Midbrain (tissue), 1 donor: ENCODE measurements around the gene CD84.
A peak's percentile ranks its signal among the peaks of the same experiment; 100 is the strongest.
"Not testable (repeated sequence)": the region's sequence is repeated elsewhere in the genome, so short reads cannot be mapped to it uniquely, and the experiment has no call there.

Experiments used
- DNase-seq: peaks from one replicate; lab custom pipeline; 2025; lab: John Stamatoyannopoulos, UW

The CD84 gene

DNA sequence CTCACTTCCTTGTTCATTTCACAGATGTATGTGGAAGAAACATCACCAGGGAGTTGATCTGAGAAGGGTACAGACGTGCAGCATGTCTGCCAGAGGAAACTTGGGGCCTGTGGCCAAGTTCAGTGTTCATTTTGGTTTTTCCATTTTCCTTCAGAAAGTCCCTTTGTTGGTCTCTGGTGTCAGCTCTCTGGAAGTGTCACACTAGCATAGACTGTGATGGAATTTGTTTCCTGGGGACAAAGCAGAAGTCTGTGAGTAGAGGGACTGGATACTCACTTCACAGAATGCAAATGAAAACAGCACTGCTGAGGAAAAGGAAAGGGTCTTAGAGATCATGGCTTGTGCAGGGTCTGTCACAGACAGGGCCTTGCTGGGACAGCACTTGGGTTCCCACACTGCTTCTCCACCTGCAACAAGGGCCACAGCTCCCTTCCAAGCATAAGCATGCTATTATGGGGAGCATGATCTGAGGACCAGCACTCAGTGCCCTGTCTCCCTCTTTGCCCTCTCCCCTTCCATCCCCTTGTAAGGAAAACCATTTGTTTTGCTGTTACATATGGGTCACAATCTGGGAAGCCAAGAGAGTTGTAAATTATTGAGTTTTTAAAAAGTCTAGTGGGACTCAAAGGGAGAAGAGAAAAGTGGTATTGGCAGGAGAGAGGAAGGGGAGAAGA, 31.4 kb upstream of the CD84 start:
- no peak for DNase-seq

DNA sequence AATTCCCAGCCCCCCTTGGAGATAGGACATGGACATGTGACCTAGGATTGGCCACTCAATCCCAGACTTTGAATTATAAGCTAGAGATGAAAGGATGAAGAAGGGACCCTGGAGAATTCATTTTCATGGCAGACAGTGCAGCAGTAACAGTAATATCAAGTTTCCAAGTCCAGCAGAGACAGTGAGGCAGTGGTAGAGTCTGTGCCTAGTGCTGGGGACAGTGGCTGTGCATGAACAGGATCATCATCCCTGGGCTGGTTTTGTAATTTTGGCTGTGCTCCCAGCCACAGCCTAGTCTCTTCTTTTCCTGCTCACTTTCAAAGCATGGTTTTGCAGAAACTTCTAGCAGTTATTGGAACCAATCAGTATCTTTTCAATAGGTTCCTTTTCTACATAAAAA, 29.6 kb upstream of the CD84 start:
- DNase-seq, result no peak

DNA sequence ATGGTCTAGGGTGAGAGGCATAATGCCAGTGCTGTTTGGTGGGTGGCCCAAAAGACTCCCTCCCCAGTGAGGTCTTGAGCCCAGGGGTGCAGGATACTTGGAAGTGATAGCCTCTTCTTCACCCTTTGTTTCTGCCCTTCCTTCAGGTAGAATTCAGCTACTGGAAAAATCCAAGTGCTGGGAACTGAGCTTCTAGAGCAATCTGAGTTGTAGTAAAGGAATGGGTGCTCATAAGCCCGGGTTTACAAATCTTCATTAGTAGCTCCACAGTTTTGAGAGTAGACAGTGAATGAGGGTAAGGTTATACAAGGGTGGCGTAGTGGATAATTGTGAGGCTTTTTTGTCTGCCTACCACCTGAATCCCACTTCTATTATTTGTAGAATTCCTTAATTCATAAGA, 29.2 kb upstream of the CD84 start:
- no peak for DNase-seq

DNA sequence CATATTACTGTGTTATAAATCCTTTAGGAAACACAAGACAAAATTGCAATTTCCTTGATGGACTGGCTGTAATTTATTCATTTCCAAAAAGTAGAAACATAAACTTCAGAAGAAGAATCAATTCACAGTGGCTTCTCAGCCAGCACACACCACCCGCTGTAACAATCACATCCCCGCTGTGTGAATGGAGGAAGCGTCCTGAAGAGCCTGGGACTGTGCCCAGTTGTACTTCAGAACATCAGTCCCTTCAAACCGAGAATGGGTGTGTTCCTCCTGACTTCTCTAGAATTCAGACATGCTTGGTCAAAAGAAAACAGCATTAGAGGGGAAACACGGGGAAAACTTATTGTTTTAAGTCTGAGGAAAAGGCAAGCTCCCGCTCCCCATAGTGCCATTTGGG, 28.8 kb upstream of the CD84 start:
- no peak for DNase-seq

DNA sequence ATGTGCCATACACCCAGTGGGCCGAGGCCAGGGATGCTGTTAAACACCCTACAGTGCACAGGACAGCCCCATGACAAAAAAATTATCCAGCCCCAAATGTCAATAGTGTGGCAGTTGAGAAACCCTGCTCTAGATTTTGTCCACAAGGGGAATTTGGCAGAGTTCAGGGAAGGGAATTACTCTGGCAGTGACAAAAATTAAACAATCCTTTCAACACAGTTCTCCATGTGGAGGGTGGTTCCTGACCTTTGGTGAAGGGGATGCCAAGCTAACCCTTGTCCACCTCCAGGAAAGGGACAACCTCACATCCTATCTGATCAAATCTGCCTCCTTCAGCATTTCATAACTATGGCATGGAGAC, 28.4 kb upstream of the CD84 start:
- no peak for DNase-seq

DNA sequence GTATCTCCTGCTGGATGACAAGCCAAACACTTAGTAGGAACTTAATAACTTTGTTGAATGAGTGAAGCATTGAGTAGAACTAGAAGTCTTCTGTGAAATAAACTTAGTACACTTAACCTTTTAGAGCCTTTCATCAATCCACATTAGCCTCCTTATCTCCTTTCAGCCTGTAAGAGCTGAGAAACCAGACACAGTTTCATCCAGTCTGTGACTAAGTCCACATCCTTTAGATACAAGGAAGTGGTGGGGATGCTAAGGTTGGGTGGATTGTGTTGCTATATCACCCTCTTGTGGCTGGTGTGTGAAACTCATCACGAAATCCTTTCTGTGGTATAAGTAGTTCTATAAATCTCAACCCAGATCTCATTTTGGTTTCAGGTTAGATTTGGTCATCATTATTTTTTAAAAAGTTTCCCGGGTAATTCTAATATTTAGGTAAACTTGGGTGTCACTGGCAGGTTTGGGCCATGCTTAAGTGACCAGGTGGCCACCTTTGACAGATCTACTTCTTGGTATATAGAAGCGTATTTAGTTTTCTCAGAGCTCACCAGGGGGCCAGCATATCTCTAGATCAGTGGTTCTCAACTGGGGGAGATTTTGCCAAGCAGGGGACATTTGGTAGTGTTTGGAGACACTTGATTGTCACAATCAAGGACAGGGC, 27.8 kb upstream of the CD84 start:
- DNase-seq, result peak; percentile 44

DNA sequence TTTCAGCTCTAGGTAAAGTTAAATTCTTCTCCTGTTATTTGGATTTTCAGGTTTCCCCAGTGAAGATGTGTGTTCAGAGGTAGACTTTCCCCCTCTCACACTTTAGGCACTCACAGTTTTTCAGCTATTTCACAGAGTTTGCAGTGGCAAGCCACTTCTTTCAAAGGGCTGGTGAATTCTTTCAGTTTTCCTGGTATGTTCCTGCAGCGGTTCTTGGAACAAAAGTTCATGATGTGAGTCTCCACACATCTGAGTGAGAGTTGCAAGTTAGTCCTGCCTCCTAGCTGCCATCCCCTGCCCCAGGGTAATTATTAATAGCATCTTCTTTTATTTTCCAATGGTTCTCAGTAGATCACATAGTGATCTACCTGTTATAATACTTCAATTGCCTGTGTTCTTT, 27.3 kb upstream of the CD84 start:
- DNase-seq, result no peak

DNA sequence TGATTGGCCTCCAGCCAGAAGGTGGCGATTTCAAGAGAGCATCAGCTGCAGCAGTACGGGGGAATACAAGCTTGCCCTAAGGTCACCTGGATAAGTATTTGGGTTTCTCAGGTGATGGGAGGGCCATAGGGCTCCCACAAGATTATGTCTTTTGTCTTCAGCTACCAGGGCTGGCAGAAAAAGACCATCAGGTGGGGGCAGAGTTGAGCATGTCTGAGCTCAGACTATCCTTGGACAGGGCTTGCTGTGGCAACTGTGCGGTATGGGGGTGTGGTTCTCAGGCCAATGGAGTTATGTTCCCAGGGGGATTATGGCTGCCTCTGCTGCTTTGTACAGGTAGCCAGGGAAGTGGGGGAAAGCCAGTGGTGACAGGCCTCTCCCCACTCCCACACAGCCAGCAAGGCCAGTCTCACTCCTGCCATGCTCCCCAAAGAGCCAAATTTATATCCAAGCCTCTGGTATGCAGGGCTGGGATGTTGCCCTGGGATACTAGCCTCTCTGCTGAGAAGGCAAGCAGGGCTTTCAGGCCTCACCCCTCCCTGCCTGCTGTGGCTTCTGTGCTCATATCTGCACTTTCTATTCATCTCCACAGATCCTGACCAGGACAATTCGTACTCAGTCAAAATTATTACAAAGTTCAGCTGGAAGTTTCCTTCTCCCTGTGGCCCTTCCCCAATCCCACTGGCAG, 26.6 kb upstream of the CD84 start:
- DNase-seq, result no peak

DNA sequence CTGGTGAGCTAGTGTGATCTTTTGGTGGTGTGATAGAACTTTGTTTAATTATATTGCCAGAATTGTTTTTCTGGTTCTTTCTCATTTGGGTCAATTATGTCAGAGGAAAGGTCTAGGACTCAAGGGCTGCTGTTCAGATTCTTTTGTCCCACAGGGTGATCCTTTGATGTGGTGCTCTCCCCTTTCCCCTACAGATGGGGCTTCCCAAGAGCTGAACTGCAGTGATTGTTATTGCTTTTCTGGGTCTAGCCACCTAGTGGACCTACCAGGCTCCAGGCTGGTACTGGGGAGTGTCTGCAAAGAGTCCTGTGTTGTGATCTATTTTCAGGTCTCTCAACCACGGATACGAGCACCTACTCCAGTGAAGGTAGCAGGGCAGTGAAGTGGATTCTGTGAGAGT, 25.9 kb upstream of the CD84 start:
- DNase-seq, result no peak

DNA sequence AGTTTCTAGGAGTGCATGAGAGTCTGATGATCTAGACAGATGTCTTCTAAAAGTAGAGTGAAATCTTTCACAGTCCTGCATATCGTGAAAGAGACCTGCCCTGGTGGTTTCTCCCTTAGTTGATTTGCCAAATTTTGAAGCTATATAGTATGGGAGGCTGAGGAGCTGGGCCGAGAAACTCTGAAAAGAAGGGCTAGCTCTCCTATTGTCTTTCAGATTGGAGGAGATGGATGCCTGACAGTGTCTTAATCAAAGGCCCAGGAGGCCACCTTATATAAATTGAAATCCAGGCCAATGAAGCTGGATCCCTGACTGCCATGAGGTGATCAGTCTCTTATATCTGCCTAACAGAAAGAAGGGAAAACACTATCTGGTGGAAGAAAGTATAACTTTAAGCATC, 18.4 kb upstream of the CD84 start:
- no peak for DNase-seq

DNA sequence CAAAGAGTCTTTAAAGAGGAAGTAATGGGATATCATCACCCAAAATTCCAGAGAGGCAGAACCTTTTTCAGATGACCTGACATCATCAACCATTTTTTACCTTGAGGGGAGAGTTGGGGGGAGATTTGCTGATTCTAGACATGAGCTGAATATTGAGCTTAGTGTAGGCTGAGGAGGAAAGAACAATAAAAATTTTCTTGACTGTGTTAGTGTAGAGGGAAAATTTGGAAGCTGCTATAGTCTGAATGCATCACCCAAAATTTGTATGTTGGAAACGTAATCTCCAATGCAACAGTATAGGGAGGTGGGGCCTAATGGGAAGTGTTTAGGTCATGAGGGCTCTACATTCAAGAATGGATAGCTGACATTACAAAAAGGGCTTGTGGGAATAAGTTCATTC, 17.8 kb upstream of the CD84 start:
- DNase-seq, result no peak

DNA sequence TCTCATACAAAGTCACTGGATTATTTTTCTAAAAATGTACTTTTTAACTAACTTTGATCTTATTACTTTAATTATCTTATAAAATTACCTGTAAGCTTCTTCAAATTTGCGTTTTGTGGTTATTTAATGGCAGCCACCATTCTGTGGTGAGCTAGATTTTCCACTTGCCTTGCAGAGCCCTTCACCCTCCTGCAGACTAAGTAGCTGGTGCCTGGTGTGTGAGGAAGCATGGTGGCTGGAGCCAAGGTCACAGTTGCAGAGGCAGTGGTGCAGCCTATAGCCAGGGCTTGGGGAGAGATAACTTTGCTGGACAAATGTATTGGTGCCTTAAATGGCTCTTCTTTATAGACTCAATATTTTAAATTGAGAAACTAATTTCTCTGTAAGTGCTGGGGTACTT, 11.2 kb upstream of the CD84 start:
- no peak for DNase-seq

DNA sequence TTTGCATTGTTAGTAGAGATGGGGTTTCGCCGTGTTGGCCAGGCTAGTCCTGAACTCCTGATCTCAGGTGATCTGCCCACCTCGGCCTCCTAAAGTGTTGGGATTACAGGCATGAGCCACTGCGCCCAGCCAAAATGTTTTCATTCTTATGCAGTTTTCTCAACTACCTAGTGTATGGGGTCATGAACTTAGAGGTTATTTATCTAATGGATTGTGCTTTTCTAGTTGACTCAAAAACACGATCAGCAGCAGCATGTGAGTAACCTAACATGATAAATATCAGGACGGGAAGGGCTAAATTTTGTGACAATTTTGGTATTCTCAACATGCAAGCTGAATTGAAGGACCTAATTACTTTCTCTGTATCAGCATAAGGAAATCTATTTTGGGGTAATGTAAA, 9.2 kb upstream of the CD84 start:
- no peak for DNase-seq

DNA sequence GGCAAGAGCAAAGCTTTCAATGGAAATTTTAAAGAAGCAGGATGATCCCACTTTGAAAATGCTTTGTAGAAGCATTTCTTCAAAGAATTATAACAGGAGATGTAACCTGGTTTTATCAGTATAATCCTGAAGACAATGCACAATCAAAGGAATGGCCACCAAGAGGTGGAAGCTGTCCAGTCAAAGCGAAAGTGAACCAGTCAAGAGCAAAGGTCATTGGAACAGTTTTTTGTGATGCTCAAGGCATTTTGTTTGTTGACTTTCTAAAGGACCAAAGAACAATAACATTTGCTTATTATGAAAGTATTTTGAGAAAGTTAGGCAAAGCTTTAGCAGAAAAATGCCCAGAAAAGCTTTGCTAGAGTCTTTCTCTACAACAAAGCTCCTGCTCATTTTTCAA, 5.5 kb upstream of the CD84 start:
- DNase-seq, result no peak

DNA sequence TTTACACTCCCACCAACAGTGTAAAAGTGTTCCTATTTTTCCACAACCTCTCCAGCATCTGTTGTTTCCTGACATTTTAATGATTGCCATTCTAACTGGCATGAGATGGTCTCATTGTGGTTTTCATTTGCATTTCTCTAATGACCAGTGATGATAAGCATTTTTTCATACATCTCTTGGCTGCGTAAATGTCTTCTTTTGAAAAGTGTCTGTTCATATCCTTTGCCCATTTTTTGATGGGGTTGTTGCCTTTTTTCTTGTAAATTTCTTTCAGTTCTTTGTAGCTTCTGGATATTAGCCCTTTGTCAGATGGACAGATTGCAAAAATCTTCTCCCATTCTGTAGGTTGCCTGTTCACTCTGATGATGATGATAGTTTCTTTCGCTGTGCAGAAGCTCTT, 3.7 kb upstream of the CD84 start:
- DNase-seq, result not testable (repeated sequence)

DNA sequence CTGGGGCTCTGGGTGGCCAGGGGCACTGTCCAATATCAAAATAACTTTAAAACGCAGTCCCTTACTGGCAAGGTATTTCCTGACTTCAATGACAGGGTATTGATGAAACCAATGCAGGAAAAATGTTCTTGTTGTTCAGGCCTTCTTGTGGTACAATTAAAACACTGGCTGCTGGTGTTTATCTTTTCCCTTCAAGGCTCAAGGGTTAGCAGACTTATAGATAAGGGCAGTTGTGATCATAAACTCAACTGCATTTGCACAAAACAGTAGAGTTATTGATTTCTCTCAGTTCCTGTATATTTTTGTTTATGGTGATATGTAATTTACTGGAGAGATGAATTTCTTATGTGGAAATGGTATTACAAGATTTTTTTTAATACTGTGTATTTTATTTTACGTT, 2.7 kb upstream of the CD84 start:
- no peak for DNase-seq

DNA sequence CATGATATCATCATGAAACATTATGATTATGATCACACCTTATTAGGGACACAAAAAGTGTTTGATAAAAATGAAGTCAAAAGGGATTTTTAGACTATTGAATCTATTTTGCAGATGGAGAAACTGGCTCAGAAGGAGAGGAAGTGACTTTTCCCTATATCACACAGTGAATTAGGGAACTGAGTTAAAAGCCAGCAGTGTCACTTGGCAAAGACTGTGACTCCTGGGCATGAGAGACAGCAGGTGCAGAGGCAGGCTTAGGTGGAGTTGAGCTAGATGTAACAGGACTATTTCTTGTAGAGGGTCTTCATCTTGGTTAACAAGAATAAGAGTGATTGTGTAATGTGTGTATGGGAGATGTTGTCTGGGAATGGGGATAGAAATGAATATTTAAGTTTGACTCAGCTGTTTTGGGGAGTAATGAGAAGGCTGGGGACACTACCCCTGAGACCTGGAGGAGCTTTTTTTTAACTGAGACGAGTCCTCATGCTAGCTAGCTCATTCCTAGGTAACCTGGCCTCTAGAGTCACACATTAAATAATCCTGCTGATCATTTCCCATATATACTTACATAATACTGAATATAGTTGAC, 1.0 kb upstream of the CD84 start:
- no peak for DNase-seq

DNA sequence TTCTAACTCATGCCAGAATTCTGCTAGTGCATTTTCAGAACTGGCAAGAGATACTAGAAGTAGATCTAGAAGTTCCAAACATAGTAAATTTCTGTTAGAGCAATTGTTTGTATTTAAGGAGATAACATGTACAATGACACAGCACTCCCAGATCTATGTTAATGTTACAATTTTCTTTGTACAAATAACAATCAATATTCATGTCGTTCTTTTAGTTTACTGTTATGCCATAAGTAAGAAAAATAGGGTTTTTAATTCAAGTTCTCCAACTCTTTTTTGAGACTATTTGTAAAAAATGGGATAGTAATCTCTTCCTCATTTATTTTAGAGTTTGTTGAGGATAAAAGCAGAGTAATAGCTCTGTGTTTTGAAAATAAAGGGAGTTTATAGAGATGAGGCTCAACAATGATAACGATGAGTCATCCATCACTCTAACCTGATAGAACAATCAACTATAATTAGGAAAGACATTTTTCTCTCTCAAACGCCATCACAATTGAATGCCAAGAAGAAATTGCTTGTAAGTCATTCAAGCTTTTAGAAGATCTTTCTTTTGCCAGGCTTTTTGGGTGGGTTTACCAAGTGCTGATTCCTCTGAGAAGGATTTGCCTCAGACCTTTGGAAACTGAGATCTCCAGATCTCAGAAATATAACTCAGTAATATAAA, 638 bp downstream of the CD84 start:
- DNase-seq, result no peak

DNA sequence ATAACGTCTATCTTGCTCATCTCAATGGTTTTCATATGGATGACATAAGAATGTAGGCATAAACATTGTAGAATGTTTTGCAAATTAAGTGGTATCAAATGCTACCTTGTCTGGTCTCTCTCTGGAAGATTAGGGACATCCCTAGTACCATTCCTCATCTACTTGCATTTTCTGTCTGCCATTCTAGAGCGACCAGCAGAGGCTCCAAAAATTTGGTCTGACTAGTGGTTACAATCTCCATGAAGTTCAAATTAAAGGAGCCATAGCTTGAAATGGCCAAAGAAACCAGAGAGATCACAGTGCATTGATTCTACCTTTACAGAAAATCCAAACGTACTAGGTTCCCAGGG, 1.1 kb downstream of the CD84 start:
- no peak for DNase-seq

DNA sequence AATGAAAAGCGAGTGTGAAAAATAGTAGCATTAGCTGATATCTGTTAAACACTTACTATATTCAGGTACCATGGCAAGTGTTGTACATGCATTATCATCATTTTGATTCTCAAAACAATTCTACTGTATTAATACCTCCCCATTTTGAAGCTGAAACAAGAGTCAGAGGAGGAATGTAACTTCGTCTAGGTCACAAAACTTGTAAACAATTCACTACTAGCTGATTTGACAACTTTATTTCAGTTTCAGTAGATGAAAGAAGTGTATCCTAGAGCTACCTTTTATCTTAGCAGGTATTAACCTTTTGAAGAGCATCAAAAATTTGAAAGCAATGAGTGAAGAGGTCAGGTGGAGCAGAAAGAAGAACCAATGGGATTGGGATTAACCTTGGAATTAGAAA, 1.6 kb downstream of the CD84 start:
- no peak for DNase-seq

DNA sequence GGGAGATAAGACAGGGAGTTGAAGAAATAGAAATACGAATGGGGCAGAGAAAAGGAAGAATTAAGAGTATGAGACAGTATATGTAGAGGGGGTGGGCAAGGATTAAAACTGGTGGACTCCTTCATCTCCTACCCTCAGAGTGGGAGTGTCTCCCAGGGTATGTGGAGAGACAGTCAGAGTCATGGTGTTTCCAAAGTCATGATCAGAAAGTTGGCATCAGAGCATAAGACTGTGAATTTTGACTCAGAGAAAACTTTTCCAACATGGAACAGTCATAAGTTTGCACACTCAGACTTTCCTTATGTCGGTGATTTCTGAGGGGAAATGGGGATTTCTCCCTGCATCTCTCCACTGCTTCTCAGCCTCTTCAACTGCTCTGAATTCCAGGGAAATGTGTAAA, 2.4 kb downstream of the CD84 start:
- no peak for DNase-seq

DNA sequence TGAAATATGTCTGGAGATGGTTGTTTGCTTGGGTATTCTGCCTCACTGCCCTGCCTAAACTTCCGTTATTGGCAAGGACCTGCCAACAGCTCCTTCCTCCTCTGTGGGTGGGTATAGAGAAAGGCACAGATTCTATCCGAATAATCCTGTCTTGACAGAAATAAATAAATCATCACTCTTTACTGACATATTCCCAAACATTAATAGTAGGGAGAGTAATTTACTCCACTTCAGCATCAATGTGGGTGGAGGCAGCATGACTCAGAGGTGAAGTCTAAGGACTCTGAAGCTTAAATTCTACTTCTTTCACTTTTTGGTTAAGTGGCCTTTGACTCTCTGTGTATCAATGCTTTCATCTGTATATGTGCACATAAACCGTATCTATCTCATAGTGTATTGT, 2.9 kb downstream of the CD84 start:
- DNase-seq, result no peak

DNA sequence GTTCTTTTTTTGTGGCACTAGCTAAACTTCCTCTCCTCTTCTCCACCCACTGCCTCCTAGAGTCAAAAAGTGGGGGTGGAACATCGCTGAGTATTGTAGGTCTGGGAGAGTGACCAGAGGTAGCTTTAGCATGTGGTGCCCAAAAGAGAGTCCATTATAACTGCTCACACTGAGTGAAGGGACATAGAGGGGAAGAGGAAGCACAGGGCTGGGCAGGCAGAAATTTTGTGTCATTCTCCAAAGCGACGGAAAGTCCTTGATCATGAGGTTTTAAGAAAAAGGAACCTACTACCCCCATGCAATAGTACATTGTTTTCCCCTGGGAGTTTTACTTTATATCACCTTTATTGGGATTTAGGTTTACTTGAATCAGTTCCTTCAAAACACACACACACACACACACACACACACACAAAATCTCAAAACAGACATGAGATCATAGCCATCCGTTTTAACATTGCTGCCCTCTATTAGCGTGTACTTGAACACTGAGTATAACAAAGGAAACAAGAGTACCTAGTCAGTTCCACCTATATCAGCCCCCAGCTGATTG, 4.1 kb downstream of the CD84 start:
- DNase-seq, result peak; percentile 32
